Measurements from ENCODE around the gene ROR1. TPM values are rescaled to one million over a fixed set of nuclear protein-coding genes. Genes with fewer than 3 reads are reported as not detected.

The ROR1 gene
- total and polyA plus RNA-seq, 2 of the 13 experiments (the other 11 are each of a cell fraction or from before 2014, with no cell fraction given): 0.58 to 2.3 TPM

DNA sequence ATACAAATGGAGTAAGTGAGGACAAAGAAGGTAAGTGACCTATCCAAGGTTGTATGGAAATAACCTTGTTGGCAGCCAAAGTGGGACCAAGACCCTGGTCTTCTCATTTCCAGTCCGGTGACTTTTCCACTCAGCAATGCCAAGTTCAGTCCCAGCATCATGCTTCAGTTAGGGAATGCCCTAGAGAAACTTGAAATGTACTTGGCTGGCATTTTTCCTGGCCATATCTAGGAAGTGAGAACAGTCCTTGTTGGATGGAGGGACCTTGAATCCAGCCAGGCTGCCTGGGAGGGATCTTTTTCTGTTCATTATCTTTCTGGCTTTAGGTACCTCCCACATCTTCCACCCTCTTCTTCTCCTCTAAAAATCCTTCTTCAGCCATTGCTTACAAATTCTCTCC, 352.8 kb downstream of the ROR1 start:
- BruUV-seq (replicated peaks): no TSS peak
- DNase-seq (ENCODE audit: low spot score): no peak
- CTCF ChIA-PET (ENCODE audit: low intra/inter-chr PET ratio, low total read pairs): no interaction called here

DNA sequence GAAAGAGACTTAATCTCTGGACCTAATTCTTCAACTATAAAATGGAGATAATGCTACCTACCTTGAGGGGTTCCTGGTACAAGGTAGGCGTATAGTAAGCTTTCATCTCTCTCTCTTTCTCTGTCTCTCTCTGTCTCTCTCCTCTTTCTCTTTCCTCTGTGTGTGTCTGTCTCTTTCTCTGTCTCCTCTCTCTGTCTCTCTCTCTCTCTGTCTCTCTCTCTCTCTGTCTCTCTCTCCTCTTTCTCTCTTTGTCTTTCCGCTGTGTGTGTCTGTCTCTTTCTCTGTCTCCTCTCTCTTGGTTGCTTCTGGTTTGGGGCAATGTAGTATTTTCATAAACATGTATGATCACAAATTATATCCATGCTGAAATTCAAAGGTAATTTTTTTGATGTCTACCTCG, 353.5 kb downstream of the ROR1 start:
- ATAC-seq (no peak), FAIRE-seq (no peak), DNase-seq (ENCODE audit: low spot score) (no peak)
- Histone ChIP-seq H3K36me3 (replicated peaks in 1 of 2; ENCODE audit: control insufficient read depth in 1 of 2, insufficient read depth in 2 of 2, low read length in 2 of 2) (no peaks in the 10 kb centered on the region), H2AFZ (ENCODE audit: low read length) (no peak overlapping the region), H3K4me3 (replicated peaks in 1 of 3; ENCODE audit: insufficient read depth in 1 of 3, low read depth in 2 of 3, low read length in 3 of 3) (no peak overlapping the region), H3K4me2 (ENCODE audit: low read depth, low read length) (no peak overlapping the region), H3K4me1 (ENCODE audit: insufficient read depth, low read length) (no peaks in the 10 kb centered on the region), H3K27ac (ENCODE audit: extremely low read length, insufficient read depth, low read length) (no peak overlapping the region), H3K9ac (ENCODE audit: insufficient read depth, low read depth, low read length) (no peak overlapping the region), H4K20me1 (ENCODE audit: insufficient read depth, low read length) (no peaks in the 10 kb centered on the region), H3K9me3 (ENCODE audit: low read length) (no peaks in the 10 kb centered on the region), H3K27me3 (ENCODE audit: control insufficient read depth in 1 of 2, insufficient read depth in 2 of 2, low read length in 2 of 2) (no peaks in the 10 kb centered on the region), H3K79me2 (ENCODE audit: insufficient read depth, low read length) (no peaks in the 10 kb centered on the region)
- in situ Hi-C loops (cut with HindIII; ENCODE audit: extremely low pct_ligation_motif_present, low pct_unique_long_range_greater_than_20kb): no loop called here
- TF ChIP-seq SAFB2 (CRISPR knock-in tag; IDR thresholded peaks at IDR 0.05; ENCODE audit: borderline replicate concordance, low read depth): no peak
- TF ChIP-seq HCFC1 (IDR thresholded peaks at IDR 0.05; ENCODE audit: low read depth, low read length): no peak
- no peak for TF ChIP-seq MBNL3 (CRISPR knock-in tag; conservative IDR thresholded peaks at IDR 0.05)
- TF ChIP-seq ZNF10 (CRISPR knock-in tag; IDR thresholded peaks at IDR 0.05; ENCODE audit: borderline replicate concordance, low read depth): no peak
- no peak for TF ChIP-seq ISL2 (CRISPR knock-in tag; IDR thresholded peaks at IDR 0.05)
- TF ChIP-seq ZNF780A (CRISPR knock-in tag; IDR thresholded peaks at IDR 0.05): no peak
- WGBS (ENCODE audit: low lambda C conversion rate): 30% methylated on average over 3 of the region's 3 CpGs
- CTCF ChIA-PET (ENCODE audit: low intra/inter-chr PET ratio, low total read pairs): no interaction called here
- POLR2A ChIA-PET: no interaction called here
- no TSS peak for BruUV-seq (replicated peaks)
- intact Hi-C loops (cut with micrococcal nuclease; ENCODE audit: unreplicated experiment): no loop called here

More for the DNA sequence above, 352.8 kb downstream of the ROR1 start:
- Histone ChIP-seq H3K4me1 (ENCODE audit: insufficient read depth, low read length) (no peaks in the 10 kb centered on the region), H3K27ac (ENCODE audit: extremely low read length, insufficient read depth, low read length) (no peak overlapping the region), H3K36me3 (replicated peaks in 1 of 2; ENCODE audit: control insufficient read depth in 1 of 2, insufficient read depth in 2 of 2, low read length in 2 of 2) (no peaks in the 10 kb centered on the region), H2AFZ (ENCODE audit: low read length) (no peak overlapping the region), H3K9me3 (ENCODE audit: low read length) (no peaks in the 10 kb centered on the region), H3K4me3 (replicated peaks in 1 of 3; ENCODE audit: insufficient read depth in 1 of 3, low read depth in 2 of 3, low read length in 3 of 3) (no peak overlapping the region), H3K79me2 (ENCODE audit: insufficient read depth, low read length) (no peaks in the 10 kb centered on the region), H3K4me2 (ENCODE audit: low read depth, low read length) (no peak overlapping the region), H3K27me3 (ENCODE audit: control insufficient read depth in 1 of 2, insufficient read depth in 2 of 2, low read length in 2 of 2) (no peaks in the 10 kb centered on the region), H4K20me1 (ENCODE audit: insufficient read depth, low read length) (no peaks in the 10 kb centered on the region), H3K9ac (ENCODE audit: insufficient read depth, low read depth, low read length) (no peak overlapping the region)
- POLR2A ChIA-PET: no interaction called here
- WGBS (ENCODE audit: low lambda C conversion rate): 44% methylated on average over 1 of the region's 1 CpG
- no peak for FAIRE-seq
- no peak for ATAC-seq
- intact Hi-C loops (cut with micrococcal nuclease; ENCODE audit: unreplicated experiment) (no loop called here), in situ Hi-C loops (cut with HindIII; ENCODE audit: extremely low pct_ligation_motif_present, low pct_unique_long_range_greater_than_20kb) (no loop called here)
- TF ChIP-seq ZNF792 (CRISPR knock-in tag; IDR thresholded peaks at IDR 0.05): no peak
- TF ChIP-seq ZNF260 (CRISPR knock-in tag; IDR thresholded peaks at IDR 0.05; ENCODE audit: borderline replicate concordance, low read depth): no peak

All from HepG2 (cell line).